ENCODE measurements around the gene CTDP1.

The CTDP1 gene

GRCh38 chr18:79784071-79784913 is 104.7 kb downstream of the CTDP1 start:
- DNase-seq (ENCODE audit: low read depth in 2 of 2), result no peak

GRCh38 chr18:79784965-79785770 is 105.6 kb downstream of the CTDP1 start:
- no peak for DNase-seq (ENCODE audit: low read depth in 2 of 2)

GRCh38 chr18:79785831-79786230 is 106.2 kb downstream of the CTDP1 start:
- DNase-seq (ENCODE audit: low read depth in 2 of 2), result no peak

DNA sequence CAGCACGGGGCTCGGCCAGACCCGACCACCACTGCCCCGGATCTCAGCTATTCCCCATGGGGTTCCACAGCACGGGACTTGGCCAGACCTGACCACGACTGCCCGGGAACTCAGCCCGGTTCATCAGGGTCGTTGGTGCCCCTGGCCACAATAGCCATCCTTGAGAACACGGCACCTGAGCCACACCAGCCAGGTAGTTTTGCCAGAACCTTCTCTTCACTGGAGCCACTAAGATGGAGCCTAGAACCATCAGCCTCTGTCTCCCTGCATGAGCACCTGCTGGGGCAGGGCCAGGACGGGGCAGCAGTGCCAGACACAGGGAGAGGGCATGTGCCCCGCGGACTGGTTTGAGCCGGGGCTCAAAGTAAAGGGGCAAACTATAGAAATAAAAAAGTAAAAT is 106.7 kb downstream of the CTDP1 start:
- DNase-seq (ENCODE audit: low read depth in 2 of 2), result no peak

- no peak for DNase-seq (ENCODE audit: low read depth in 2 of 2)
Observed at GRCh38 chr18:79786786-79787526, 107.4 kb downstream of the CTDP1 start.

GRCh38 chr18:79787527-79787864 is 107.9 kb downstream of the CTDP1 start:
- DNase-seq (ENCODE audit: low read depth in 2 of 2), result no peak

- no peak for DNase-seq (ENCODE audit: low read depth in 2 of 2)
Observed at GRCh38 chr18:79787865-79788733, 108.5 kb downstream of the CTDP1 start.

GRCh38 chr18:79788734-79789085 is 109.1 kb downstream of the CTDP1 start:
- no peak for DNase-seq (ENCODE audit: low read depth in 2 of 2)

- no peak for DNase-seq (ENCODE audit: low read depth in 2 of 2)
Observed at GRCh38 chr18:79789091-79789891, 109.7 kb downstream of the CTDP1 start.

- DNase-seq (ENCODE audit: low read depth in 2 of 2), result no peak
Observed at GRCh38 chr18:79789901-79790890, 110.6 kb downstream of the CTDP1 start.

GRCh38 chr18:79790996-79791972 is 111.7 kb downstream of the CTDP1 start:
- no peak for DNase-seq (ENCODE audit: low read depth in 2 of 2)

DNA sequence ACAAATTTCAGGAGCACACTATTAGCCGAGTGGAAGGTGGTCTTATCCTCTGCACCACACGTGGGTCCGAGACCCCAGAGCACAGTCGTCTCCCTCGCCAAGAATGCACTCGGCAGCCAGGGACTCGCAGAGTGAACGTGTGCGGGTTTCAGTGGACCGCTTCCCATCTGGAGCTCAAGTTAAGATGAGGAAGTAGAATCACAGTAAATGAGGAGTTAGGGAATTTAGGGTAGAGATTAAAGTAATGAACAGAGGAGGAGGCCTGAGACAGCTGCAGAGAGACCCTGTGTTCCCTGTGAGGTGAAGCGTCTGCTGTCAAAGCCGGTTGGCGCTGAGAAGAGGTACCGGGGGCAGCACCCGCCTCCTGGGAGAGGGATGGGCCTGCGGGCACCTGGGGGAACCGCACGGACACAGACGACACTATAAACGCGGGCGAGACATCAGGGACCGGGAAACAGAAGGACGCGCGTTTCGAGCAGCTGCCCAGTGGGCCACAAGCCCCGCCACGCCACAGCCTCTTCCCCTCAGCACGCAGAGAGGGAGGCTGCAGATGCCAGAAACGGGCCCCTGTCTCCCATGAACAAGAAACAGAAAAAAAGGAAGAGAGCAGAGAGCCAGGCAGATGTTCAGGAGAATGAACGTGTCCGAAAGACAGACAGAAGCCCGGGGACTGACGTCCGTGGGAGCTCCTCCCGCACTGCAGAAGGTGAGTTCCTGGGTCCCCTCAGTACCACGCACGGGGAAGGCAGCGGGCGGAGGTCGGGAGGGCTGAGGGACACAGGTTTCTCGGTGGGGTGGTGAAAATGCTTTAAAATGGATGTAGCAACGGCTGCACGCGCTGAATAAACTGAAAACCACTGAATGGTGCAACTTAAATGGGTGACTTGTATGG is 112.7 kb downstream of the CTDP1 start:
- no peak for DNase-seq (ENCODE audit: low read depth in 2 of 2)

- DNase-seq (ENCODE audit: low read depth in 2 of 2), result no peak
Observed at GRCh38 chr18:79792988-79793355, 113.4 kb downstream of the CTDP1 start.

DNA sequence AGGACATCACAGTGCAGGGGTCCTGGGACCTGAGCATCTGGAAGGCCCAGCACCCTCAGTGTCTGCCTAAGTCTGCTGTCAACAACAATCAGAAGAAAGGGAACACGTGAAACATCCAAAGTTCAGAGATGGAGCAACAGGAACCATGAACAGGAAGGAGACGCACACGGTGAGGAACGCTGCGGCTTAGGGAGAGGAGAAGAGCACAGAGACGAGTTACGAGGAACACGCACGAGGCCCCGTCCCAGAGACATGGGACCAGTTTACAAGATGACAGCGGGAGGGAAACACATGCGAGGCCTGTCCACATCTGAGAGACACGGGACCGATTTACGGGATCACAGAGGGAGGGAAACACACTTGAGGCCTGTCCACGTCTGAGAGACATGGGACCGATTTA is 115.2 kb downstream of the CTDP1 start:
- no peak for DNase-seq (ENCODE audit: low read depth in 2 of 2)

- DNase-seq (ENCODE audit: low read depth in 2 of 2), result no peak
Observed at GRCh38 chr18:79795446-79795845, 115.8 kb downstream of the CTDP1 start.

DNA sequence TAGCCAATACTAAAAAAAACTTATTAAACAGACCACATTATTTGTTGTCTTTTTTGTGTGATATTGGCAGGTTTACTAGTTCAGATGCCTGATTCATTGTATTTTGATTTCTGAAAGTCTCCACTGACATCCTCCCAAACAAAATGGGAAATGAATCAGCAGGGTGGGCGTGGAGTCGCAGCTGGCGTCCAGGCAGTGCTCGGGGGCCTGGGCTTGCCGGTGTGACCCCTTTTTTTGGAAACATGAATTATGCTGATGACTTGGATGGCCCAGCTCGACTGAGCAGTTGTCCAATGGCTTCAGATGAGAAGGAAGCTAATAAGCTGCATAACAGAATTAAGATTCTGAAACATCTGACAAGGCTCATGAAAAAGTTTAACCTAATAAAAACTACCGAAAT is 116.4 kb downstream of the CTDP1 start:
- no peak for DNase-seq (ENCODE audit: low read depth in 2 of 2)
